GM19467 (cell line): ENCODE data around the gene ACOT11.

Experiments
- ATAC-seq: cut with Tn5 transposase; IDR thresholded peaks from one replicate; pipeline ENCODE4 v1.9.1; 2021; ENCODE audit warnings: mild to moderate bottlenecking, moderate library complexity; ENCODE audit not compliant: unreplicated experiment

ACOT11 gene

GRCh38 chr1:54559771-54560231, 11.8 kb downstream of the ACOT11 start:
- no peak for ATAC-seq

GRCh38 chr1:54564312-54565112, 16.5 kb downstream of the ACOT11 start:
- ATAC-seq, result no peak

GRCh38 chr1:54565113-54565501, 17.1 kb downstream of the ACOT11 start:
- ATAC-seq, result no peak

- ATAC-seq, result no peak
Measured at GRCh38 chr1:54566438-54567141, 18.6 kb downstream of the ACOT11 start.

- no peak for ATAC-seq
Measured at GRCh38 chr1:54567961-54568360, 19.9 kb downstream of the ACOT11 start.

GRCh38 chr1:54569339-54569738, 21.3 kb downstream of the ACOT11 start:
- ATAC-seq, result no peak

- no peak for ATAC-seq
Measured at GRCh38 chr1:54570161-54570560, 22.1 kb downstream of the ACOT11 start.

- ATAC-seq, result no peak
Measured at GRCh38 chr1:54571326-54571725, 23.3 kb downstream of the ACOT11 start.

GRCh38 chr1:54571803-54572541, 23.9 kb downstream of the ACOT11 start:
- ATAC-seq, result no peak

- no peak for ATAC-seq
Measured at GRCh38 chr1:54572542-54572850, 24.5 kb downstream of the ACOT11 start.

- ATAC-seq, result no peak
Measured at GRCh38 chr1:54574158-54574778, 26.2 kb downstream of the ACOT11 start.

GRCh38 chr1:54575161-54575560, 27.1 kb downstream of the ACOT11 start:
- ATAC-seq, result no peak

- no peak for ATAC-seq
Measured at GRCh38 chr1:54575605-54576290, 27.7 kb downstream of the ACOT11 start.

- no peak for ATAC-seq
Measured at GRCh38 chr1:54577612-54578011, 29.6 kb downstream of the ACOT11 start.

GRCh38 chr1:54579337-54579781, 31.3 kb downstream of the ACOT11 start:
- no peak for ATAC-seq

- no peak for ATAC-seq
Measured at GRCh38 chr1:54580856-54581550, 33.0 kb downstream of the ACOT11 start.

- ATAC-seq, result no peak
Measured at GRCh38 chr1:54581621-54582035, 33.6 kb downstream of the ACOT11 start.

- ATAC-seq, result no peak
Measured at GRCh38 chr1:54582566-54583306, 34.7 kb downstream of the ACOT11 start.

- no peak for ATAC-seq
Measured at GRCh38 chr1:54583307-54583686, 35.3 kb downstream of the ACOT11 start.
